Measurements from ENCODE around the gene UPP1. TPM values are rescaled to one million over a fixed set of nuclear protein-coding genes. Genes with fewer than 3 reads are reported as not detected.
A peak's percentile ranks its signal among the peaks of the same experiment; 100 is the strongest.

The UPP1 gene
- total and polyA plus RNA-seq, 2 of the 13 experiments (the other 11 are each of a cell fraction or from before 2014, with no cell fraction given): 5.7 to 9.8 TPM

DNA sequence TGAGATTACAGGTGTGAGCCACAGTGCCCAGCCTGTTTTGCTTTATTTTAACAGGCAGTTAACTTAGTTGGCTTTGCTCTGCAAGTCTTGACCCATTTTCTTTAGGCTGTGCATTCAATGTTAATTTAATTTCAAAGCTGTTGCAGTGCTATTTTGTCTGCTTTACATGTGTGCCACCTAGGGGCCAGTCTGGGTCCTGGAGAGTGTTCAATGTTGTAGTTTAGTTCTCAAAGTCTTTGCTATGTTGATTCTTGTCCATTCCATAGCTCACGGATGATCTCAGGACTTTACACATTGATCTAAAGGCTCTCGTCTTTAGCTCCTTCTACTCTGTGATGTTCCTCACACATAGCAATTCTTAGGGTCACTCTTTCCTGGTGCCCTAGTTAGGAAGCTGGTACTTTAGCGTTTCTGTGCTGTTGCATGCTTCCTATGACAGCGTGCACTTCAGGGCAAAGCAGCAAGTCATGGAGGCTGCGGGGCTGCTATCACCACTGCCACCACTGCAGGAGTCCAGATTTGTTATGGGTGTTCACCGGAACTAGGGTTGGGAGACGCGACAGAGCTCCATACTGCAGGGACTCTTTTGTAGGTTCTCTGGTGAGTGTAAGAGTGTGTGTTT, 65.8 kb downstream of the UPP1 start (continued):
- TF ChIP-seq, protein P1, sequence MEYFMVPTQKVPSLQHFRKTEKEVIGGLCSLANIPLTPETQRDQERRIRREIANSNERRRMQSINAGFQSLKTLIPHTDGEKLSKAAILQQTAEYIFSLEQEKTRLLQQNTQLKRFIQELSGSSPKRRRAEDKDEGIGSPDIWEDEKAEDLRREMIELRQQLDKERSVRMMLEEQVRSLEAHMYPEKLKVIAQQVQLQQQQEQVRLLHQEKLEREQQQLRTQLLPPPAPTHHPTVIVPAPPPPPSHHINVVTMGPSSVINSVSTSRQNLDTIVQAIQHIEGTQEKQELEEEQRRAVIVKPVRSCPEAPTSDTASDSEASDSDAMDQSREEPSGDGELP (IDR thresholded peaks at IDR 0.05; ENCODE audit: borderline replicate concordance, low read depth): no peak
- TF ChIP-seq FOXC1 (CRISPR knock-in tag; IDR thresholded peaks at IDR 0.05; ENCODE audit: borderline replicate concordance) (no peak), CHD2 (IDR thresholded peaks at IDR 0.05; ENCODE audit: low read depth, low read length) (no peak), NFYC (CRISPR knock-in tag; IDR thresholded peaks at IDR 0.05) (no peak), NFE2 (CRISPR knock-in tag; IDR thresholded peaks at IDR 0.05) (no peak), ZNF543 (CRISPR knock-in tag; IDR thresholded peaks at IDR 0.05) (no peak), ZNF773 (CRISPR knock-in tag; IDR thresholded peaks at IDR 0.05; ENCODE audit: borderline replicate concordance) (no peak), ZNF564 (CRISPR knock-in tag; IDR thresholded peaks at IDR 0.05) (no peak), NCOA1 (CRISPR knock-in tag; IDR thresholded peaks at IDR 0.05) (no peak), JUN (CRISPR knock-in tag; IDR thresholded peaks at IDR 0.05) (no peak), HHEX (CRISPR knock-in tag; IDR thresholded peaks at IDR 0.05) (no peak), ZNF737 (CRISPR knock-in tag; IDR thresholded peaks at IDR 0.05; ENCODE audit: borderline replicate concordance) (no peak), ZFP62 (CRISPR knock-in tag; IDR thresholded peaks at IDR 0.05) (no peak), ZNF350 (CRISPR knock-in tag; IDR thresholded peaks at IDR 0.05; ENCODE audit: borderline replicate concordance, low read depth) (0 out of 2 replicates have a peak, but pooled peaks have one; percentile 43), ZNF550 (CRISPR knock-in tag; IDR thresholded peaks at IDR 0.05; ENCODE audit: borderline replicate concordance) (no peak), ZNF496 (CRISPR knock-in tag; IDR thresholded peaks at IDR 0.05; ENCODE audit: insufficient replicate concordance) (no peak), CEBPG (CRISPR knock-in tag; IDR thresholded peaks at IDR 0.05) (peak; percentile 41; the same call in 1 of the 2 replicates), MIXL1 (CRISPR knock-in tag; IDR thresholded peaks at IDR 0.05) (peak; percentile 85; the same call in 1 of the 2 replicates), ZNF292 (CRISPR knock-in tag; IDR thresholded peaks at IDR 0.05; ENCODE audit: borderline replicate concordance, low read depth) (no peak)
- TF ChIP-seq, protein P2, sequence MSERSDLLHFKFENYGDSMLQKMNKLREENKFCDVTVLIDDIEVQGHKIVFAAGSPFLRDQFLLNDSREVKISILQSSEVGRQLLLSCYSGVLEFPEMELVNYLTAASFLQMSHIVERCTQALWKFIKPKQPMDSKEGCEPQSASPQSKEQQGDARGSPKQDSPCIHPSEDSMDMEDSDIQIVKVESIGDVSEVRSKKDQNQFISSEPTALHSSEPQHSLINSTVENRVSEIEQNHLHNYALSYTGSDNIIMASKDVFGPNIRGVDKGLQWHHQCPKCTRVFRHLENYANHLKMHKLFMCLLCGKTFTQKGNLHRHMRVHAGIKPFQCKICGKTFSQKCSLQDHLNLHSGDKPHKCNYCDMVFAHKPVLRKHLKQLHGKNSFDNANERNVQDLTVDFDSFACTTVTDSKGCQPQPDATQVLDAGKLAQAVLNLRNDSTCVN (CRISPR knock-in tag; IDR thresholded peaks at IDR 0.05; ENCODE audit: borderline replicate concordance): no peak
- TF ChIP-seq, protein P3, sequence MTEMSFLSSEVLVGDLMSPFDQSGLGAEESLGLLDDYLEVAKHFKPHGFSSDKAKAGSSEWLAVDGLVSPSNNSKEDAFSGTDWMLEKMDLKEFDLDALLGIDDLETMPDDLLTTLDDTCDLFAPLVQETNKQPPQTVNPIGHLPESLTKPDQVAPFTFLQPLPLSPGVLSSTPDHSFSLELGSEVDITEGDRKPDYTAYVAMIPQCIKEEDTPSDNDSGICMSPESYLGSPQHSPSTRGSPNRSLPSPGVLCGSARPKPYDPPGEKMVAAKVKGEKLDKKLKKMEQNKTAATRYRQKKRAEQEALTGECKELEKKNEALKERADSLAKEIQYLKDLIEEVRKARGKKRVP (CRISPR knock-in tag; IDR thresholded peaks at IDR 0.05): no peak
- TF ChIP-seq, protein P4, sequence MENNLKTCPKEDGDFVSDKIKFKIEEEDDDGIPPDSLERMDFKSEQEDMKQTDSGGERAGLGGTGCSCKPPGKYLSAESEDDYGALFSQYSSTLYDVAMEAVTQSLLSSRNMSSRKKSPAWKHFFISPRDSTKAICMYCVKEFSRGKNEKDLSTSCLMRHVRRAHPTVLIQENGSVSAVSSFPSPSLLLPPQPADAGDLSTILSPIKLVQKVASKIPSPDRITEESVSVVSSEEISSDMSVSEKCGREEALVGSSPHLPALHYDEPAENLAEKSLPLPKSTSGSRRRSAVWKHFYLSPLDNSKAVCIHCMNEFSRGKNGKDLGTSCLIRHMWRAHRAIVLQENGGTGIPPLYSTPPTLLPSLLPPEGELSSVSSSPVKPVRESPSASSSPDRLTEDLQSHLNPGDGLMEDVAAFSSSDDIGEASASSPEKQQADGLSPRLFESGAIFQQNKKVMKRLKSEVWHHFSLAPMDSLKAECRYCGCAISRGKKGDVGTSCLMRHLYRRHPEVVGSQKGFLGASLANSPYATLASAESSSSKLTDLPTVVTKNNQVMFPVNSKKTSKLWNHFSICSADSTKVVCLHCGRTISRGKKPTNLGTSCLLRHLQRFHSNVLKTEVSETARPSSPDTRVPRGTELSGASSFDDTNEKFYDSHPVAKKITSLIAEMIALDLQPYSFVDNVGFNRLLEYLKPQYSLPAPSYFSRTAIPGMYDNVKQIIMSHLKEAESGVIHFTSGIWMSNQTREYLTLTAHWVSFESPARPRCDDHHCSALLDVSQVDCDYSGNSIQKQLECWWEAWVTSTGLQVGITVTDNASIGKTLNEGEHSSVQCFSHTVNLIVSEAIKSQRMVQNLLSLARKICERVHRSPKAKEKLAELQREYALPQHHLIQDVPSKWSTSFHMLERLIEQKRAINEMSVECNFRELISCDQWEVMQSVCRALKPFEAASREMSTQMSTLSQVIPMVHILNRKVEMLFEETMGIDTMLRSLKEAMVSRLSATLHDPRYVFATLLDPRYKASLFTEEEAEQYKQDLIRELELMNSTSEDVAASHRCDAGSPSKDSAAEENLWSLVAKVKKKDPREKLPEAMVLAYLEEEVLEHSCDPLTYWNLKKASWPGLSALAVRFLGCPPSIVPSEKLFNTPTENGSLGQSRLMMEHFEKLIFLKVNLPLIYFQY (CRISPR knock-in tag; IDR thresholded peaks at IDR 0.05; ENCODE audit: borderline replicate concordance): no peak
- TF ChIP-seq, protein P5, sequence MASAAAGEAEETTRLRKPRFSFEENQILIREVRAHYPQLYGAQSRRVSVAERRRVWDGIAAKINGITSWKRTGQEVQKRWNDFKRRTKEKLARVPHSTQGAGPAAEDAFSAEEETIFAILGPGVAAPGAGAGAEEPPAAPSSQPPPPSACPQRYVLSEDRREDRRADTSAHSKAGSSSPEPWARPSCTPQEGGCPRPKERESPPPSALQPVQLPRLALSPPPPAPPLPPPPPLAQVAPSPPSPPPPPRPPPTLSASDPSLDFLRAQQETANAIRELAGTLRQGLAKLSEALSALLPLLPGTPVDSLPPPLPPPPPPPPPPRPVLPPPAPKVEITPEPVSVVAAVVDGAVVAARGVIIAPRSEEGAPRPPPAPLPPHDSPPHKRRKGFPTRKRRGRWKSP (CRISPR knock-in tag; IDR thresholded peaks at IDR 0.05): 0 out of 2 replicates have a peak, but pooled peaks have one; percentile 20

Measured in HepG2 (cell line).